HG03097 (cell line): ENCODE data around the gene ARSG.
A peak's percentile ranks its signal among the peaks of the same experiment; 100 is the strongest.

Experiments
- ATAC-seq: cut with Tn5 transposase; IDR thresholded peaks from one replicate; pipeline ENCODE4 v1.9.1; 2021; ENCODE audit not compliant: unreplicated experiment, low FRiP score

Gene ARSG

GRCh38 chr17:68422821-68423220, 131.5 kb downstream of the ARSG start:
- no peak for ATAC-seq

GRCh38 chr17:68423251-68423650, 132.0 kb downstream of the ARSG start:
- ATAC-seq, result no peak

- ATAC-seq, result no peak
Measured at GRCh38 chr17:68424203-68424602, 132.9 kb downstream of the ARSG start.

- no peak for ATAC-seq
Measured at GRCh38 chr17:68424861-68425260, 133.6 kb downstream of the ARSG start.

- ATAC-seq, result no peak
Measured at GRCh38 chr17:68425979-68426378, 134.7 kb downstream of the ARSG start.

GRCh38 chr17:68427575-68427974, 136.3 kb downstream of the ARSG start:
- no peak for ATAC-seq

- no peak for ATAC-seq
Measured at GRCh38 chr17:68428498-68429172, 137.3 kb downstream of the ARSG start.

- ATAC-seq, result no peak
Measured at GRCh38 chr17:68429881-68430280, 138.6 kb downstream of the ARSG start.

- no peak for ATAC-seq
Measured at GRCh38 chr17:68431045-68431608, 139.8 kb downstream of the ARSG start.

GRCh38 chr17:68431661-68432071, 140.4 kb downstream of the ARSG start:
- no peak for ATAC-seq

GRCh38 chr17:68432086-68432864, 141.0 kb downstream of the ARSG start:
- no peak for ATAC-seq

- no peak for ATAC-seq
Measured at GRCh38 chr17:68433211-68433610, 141.9 kb downstream of the ARSG start.

- ATAC-seq, result no peak
Measured at GRCh38 chr17:68433911-68434508, 142.7 kb downstream of the ARSG start.

- no peak for ATAC-seq
Measured at GRCh38 chr17:68435361-68435760, 144.1 kb downstream of the ARSG start.

GRCh38 chr17:68435876-68436842, 144.9 kb downstream of the ARSG start:
- ATAC-seq, result no peak

- ATAC-seq, result peak; percentile 73
Measured at GRCh38 chr17:68437979-68438822, 146.9 kb downstream of the ARSG start.

- no peak for ATAC-seq
Measured at GRCh38 chr17:68439656-68440290, 148.5 kb downstream of the ARSG start.

GRCh38 chr17:68440526-68440925, 149.2 kb downstream of the ARSG start:
- ATAC-seq, result no peak
